ENCODE results near the gene SPON2.
A peak's percentile ranks its signal among the peaks of the same experiment; 100 is the strongest.

DNA sequence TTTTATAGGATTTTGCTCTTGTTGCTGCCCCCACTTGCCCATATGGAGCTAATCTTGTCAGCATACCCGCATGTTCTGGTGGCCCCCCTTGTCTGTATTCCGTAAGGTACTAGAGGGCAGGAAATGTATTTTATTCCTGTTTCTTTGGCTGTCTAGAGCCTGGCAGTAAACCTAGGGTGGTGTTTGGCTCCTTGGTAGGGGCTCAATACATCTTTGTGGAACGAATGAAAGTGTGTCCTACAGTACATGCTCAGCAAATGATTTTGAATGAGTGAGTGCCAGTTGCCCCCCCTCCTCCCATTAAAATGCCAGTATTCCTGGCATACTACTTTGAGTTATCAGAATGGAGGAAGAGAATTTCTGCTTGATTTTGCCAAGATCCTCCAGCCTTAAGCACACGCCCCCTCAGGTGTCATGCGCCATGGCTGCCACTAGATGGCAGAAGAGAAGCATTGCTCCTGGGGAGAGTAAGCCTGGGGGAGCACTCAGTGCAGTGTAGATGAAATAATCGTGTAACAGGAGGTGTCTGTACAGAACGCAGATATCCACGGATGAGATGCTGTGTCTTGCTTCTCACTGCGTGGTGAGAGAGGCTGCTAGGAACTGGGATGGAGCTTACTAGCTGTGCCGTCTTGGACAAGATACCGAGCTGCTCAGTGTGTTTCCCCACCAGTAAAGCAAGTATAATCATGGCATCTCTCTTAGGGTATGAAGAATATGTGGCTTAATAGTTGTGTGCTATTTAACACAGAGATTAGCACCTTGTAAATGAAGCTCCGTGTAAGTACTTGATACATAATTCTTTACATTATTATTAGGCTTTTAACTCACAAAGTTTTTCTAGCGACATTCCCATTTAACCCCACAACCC lies 41.8 kb downstream of the SPON2 start:
- TF ChIP-seq, protein P1, sequence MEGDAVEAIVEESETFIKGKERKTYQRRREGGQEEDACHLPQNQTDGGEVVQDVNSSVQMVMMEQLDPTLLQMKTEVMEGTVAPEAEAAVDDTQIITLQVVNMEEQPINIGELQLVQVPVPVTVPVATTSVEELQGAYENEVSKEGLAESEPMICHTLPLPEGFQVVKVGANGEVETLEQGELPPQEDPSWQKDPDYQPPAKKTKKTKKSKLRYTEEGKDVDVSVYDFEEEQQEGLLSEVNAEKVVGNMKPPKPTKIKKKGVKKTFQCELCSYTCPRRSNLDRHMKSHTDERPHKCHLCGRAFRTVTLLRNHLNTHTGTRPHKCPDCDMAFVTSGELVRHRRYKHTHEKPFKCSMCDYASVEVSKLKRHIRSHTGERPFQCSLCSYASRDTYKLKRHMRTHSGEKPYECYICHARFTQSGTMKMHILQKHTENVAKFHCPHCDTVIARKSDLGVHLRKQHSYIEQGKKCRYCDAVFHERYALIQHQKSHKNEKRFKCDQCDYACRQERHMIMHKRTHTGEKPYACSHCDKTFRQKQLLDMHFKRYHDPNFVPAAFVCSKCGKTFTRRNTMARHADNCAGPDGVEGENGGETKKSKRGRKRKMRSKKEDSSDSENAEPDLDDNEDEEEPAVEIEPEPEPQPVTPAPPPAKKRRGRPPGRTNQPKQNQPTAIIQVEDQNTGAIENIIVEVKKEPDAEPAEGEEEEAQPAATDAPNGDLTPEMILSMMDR (IDR thresholded peaks at IDR 0.05): peak; percentile 88
- TF ChIP-seq JUN (IDR thresholded peaks at IDR 0.05) (no peak), NFE2L2 (conservative IDR thresholded peaks at IDR 0.05; ENCODE audit: low read length) (no peak), RCOR1 (IDR thresholded peaks at IDR 0.05; ENCODE audit: low read depth, low read length) (no peak), ESRRA (IDR thresholded peaks at IDR 0.05; ENCODE audit: borderline replicate concordance, low read length) (no peak), CHD4 (IDR thresholded peaks at IDR 0.05; ENCODE audit: borderline replicate concordance) (no peak)
- TF ChIP-seq, protein P2, sequence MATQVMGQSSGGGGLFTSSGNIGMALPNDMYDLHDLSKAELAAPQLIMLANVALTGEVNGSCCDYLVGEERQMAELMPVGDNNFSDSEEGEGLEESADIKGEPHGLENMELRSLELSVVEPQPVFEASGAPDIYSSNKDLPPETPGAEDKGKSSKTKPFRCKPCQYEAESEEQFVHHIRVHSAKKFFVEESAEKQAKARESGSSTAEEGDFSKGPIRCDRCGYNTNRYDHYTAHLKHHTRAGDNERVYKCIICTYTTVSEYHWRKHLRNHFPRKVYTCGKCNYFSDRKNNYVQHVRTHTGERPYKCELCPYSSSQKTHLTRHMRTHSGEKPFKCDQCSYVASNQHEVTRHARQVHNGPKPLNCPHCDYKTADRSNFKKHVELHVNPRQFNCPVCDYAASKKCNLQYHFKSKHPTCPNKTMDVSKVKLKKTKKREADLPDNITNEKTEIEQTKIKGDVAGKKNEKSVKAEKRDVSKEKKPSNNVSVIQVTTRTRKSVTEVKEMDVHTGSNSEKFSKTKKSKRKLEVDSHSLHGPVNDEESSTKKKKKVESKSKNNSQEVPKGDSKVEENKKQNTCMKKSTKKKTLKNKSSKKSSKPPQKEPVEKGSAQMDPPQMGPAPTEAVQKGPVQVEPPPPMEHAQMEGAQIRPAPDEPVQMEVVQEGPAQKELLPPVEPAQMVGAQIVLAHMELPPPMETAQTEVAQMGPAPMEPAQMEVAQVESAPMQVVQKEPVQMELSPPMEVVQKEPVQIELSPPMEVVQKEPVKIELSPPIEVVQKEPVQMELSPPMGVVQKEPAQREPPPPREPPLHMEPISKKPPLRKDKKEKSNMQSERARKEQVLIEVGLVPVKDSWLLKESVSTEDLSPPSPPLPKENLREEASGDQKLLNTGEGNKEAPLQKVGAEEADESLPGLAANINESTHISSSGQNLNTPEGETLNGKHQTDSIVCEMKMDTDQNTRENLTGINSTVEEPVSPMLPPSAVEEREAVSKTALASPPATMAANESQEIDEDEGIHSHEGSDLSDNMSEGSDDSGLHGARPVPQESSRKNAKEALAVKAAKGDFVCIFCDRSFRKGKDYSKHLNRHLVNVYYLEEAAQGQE (IDR thresholded peaks at IDR 0.05): no peak

Data from A549 (cell line).